A172 (cell line): ENCODE data around the gene CYSLTR2. TPM values are rescaled to one million over a fixed set of nuclear protein-coding genes. Genes with fewer than 3 reads are reported as not detected.
A peak's percentile ranks its signal among the peaks of the same experiment; 100 is the strongest.

ENCODE experiments used
- DNase-seq: peaks from one replicate; pipeline ENCODE4 v3.0.0-alpha.2; 2015; ENCODE audit warnings: low spot score
- total RNA-seq: library from RNA; depleted of rRNA; stranded (reverse); fragments of >200 nt; shearing (Covaris generic); gene quantifications from 2 replicates; pipeline ENCODE4 v1.2.3, GENCODE V29; 2014; rRNA removed

CYSLTR2 gene
- total RNA-seq, 1 experiment from 2014 or later: not detected

DNA sequence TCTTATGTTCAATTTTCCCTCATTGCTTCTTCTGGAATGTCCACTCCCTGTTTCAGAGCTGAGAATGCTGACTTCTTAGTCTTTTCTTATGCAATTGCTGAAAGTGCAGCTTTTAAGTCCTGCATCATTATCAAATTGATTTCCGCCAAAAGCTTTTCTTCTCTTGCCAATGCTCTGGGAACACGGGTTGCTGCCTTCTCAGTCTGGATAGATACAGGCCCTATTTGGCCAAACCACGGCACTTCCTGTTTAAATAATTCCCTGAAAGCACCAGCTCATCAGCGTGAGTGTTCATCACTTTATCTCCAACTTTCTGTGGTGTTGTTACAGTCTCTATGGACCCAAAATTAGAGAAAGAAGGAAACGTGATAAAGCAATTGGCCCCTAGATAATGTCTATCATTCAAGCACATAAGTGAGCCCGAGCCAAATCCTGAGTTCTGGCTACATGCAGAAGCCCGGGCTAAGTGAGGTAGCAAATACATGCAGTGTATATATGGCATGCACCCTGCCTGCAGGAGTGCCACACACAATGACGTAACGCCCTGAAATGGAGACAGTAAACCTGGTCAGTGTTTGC, 85.7 kb downstream of the CYSLTR2 start:
- DNase-seq: no peak

DNA sequence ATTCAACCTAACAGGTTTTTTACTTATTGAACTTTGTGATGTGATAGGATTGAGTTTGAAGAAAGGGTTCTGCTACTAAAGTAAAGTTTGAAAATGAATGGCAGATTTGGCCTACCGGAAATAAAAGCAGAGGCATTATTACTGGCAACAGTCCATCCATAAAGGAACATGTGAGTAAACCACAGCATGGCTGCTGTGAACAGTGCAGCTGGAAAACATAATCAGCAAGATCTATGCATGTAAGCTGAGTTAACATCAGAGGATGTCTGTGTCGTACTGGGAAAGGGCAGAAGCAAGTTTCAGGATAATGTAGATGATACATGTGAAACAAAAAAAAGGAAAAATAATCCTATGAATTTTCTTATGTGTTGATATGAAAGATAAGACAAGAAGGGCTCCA, 87.6 kb downstream of the CYSLTR2 start:
- DNase-seq: no peak

DNA sequence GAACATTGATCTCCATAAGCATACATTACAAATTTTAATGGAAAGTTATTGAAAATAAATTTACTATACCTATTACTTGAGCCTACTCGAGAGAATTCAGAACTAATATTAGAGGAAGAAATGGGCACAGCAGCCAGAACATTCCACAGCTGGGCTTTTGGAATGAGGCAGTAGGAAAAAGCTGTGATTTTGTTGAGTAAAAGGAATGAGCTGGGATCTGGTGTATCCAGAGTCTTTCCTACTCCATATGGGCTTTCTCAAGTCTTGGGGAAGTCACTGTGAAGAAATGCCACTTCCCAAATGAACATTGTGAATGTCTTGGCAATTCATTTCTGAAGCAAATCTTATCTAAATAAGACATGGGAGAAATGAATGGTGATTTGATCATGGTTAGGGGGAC, 93.1 kb downstream of the CYSLTR2 start:
- DNase-seq: no peak

DNA sequence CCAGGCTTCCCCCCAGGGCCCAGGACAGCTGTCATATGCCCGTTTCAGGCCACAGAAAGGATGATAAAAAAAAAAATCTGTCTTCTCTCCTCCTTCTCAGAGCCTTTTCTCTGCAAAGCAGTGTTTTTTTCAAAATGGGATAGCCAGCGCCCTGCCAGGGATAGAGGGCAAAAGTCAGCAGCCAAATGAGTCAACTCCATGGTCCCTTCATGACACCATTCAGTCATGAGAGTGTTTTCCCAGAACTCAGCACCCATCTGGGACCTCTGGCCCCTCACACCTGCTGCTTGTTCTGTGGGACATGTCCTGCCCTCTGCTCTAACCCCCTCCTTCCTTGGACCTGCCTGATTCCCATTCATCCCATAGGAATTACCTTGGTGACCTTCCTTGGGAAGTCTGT, 95.0 kb downstream of the CYSLTR2 start:
- DNase-seq: no peak

DNA sequence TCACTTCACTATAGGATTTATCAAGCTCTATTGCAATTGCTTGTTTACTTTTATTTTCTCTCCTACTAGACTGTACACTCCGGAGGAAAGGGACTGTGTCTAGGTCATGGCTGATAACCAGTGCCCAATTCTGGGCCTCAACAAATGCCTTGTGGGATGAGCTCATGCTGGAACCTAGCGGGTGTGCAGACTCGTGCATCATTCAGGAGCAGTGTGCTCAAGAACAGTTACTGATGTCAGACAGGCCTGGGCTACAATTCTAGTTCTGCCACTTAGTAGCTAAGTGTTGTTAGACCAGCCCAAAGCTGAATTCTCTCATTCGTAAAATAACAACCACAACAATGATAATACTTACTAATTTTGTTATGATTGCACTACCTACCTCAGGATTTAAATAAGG, 95.4 kb downstream of the CYSLTR2 start:
- peak; percentile 21 for DNase-seq

DNA sequence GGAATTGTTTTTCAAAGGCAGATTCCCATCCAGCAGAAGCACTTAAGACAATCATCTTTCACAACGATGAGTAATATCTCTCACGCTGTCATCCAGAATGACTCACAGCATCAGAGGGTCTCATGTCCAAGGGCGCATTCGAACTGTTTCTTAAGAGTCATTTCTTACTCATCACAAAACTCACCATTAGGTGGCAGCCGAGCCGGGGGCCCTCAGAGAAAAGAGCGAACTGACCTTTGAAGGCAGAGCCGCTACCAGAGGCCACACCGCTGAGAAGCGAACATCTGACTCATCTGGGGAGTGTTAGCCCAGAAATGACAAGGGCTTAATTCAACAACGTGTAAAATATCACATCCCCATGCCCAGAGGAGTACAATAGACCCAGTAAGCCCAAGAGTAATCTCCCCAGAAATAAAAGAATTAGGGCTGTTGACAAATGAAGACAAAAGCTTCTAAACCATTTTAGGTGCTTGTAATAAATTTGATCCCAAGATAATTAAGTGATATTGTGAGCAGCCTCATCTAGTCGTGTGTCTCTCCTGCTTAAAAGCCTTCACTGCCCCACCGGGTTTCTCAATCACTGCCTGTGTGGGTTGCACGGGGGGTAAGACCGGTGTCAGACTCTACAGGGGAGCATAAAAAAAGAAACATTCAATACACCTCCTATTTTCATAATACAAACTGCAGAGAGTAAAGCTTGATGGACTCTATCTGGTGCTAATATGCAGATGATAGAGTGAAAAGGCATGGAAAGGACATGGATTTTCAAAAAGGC, 96.2 kb downstream of the CYSLTR2 start:
- peak; percentile 97 for DNase-seq

DNA sequence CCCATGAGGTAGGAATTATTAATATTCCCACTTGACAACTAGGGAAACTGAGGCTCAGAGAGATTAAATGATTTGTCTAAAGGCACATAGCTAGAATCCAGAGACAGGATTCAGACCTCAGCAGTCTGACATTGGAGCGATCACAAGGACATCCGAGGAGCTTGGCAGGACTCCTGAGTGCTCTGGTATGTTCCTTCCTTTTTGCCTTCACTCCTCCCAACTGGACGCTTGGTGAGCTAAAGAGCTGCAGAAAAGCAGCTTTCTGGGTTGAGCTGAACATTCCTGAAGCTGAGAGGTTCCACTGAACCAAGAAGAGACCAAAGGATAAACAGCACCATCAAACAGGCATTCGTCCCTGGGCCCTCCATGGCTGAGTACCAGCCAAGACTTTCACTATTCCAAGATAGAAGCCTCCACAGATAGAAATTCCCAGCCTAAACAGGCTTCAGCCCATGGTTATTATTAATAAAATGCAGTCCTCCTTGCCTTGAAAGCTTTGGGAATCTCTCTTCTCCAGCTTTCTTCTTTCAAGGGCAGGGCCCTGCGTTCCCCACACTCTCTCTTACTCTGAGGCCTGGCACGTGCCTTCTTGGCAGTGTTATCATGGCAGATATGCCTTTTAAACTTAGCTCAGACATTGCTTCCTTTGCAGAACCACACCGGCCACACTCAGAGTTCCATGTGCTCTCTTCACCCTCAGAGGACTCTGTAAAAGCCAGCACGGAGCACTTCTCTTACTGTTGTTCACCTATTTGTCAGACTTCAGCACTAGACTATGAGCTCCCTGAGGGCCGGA, 97.1 kb downstream of the CYSLTR2 start:
- no peak for DNase-seq

DNA sequence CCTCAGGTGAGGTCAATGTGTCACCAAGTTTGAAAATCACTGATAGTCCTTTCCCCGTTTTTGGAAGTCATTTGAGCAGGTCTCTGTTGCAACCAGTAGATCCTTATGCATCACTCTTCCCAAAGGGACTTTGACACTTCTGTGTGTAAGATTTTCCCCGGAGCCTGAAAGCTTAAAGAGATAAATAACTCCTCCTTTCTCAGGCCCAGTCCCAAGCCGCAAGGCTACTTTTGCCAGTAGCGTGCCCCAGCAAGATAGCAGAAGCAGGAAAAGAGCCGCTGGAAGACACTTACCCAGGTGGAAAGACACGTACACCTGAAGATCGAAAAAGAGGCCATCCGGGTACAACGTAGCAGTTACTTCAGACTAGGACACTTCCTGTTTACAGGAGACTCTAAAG, 106.9 kb downstream of the CYSLTR2 start:
- DNase-seq: no peak

Other genes with a start within 250 kb of the CYSLTR2 start
- 6.0 and 6.5 TPM in 2 replicates for gene LPAR6, start 240.8 kb upstream of the CYSLTR2 start, total RNA-seq
- 1.4 and 7.7 TPM in 2 replicates for gene RCBTB2, start 120.8 kb upstream of the CYSLTR2 start, total RNA-seq